Astrocyte of the hippocampus (primary cell): ENCODE measurements around the gene PAQR7.
A peak's percentile ranks its signal among the peaks of the same experiment; 100 is the strongest.

Experiments used
- DNase-seq: peaks from one replicate; pipeline ENCODE4 v3.0.0; 2011; ENCODE audit warnings: low read depth, low spot score

PAQR7 gene

DNA sequence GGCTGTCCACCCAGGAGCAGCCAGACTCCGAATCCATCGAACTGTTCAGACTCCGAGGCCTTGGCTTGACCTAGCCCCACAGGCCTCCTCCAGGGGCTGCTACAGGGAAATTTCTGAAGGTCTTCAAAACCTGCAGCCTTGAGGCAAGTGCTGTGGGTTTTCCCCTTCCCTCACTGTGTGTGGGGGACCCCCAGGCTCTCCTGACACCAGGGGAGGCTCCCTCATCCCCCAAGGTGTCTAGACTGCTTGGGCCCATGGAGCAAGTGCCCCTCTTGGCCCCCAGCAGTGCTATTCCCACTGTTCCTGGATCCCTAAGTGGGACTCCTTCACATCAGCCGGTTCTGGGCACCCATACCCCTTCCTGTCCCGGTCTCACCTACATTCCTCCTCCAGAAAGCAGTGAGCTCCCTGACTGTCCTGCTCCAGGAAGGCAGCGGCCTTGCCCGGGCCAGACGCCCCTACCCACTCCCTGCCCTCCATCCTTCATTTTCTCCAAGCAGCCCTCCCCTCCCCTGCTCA lies 814 bp downstream of the PAQR7 start:
- no peak for DNase-seq

DNA sequence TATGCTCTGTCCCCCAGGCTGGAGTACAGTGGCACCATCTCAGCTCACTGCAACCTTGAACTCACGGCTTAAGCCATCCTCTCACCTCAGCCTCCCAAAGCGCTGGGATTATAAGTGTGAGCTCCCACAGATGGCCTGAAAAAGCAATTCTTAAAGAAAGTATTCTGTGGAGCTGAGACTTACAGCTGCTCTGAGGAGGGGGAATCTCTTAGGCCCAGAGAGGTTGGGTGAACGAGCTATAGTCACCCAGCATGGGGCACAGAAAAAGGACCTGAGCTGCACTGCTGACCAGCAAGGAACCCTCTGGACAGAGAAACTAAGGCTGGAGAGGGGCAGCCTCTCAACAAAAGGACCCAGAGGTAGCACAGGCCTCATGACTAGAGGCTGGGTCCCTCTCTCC lies 1.3 kb downstream of the PAQR7 start:
- no peak for DNase-seq

DNA sequence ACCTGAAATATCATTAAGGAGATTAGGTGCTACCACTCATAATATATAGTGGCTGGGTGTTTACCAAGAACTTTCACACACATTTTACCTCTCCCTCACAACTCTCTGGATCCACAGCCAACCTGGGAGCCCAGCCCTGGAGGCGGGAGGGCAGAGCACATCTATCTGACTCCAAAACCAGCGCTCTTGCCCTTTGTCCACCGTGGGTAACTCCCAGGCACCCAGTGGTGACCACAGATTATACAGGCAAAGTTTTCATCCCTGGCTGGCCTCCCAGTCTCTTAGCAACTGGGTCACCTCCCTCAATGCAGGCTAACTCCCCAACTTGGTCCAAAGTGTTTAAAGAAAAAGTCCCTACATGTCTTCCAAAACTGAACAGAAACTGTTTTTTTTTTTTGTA lies 2.4 kb downstream of the PAQR7 start:
- DNase-seq = peak; percentile 20

DNA sequence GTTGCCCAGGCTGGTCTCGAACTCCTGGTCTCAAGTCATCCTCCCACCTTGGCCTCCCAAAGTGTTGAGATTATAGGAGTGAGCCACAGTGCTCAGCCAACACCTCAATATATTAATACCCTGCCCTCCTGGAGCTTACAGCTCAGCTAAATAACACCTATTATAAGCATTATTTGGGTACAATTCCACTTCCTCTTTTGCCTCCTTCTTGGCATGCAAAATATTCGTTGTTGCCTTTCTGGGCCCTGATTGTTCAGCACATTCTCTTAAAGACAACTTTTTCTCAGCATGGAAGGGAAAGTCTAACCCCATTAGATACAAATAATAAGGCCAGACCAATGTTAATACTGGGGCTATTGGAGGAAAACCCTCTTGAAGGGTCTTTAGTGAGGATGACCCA lies 2.8 kb downstream of the PAQR7 start:
- DNase-seq = no peak

DNA sequence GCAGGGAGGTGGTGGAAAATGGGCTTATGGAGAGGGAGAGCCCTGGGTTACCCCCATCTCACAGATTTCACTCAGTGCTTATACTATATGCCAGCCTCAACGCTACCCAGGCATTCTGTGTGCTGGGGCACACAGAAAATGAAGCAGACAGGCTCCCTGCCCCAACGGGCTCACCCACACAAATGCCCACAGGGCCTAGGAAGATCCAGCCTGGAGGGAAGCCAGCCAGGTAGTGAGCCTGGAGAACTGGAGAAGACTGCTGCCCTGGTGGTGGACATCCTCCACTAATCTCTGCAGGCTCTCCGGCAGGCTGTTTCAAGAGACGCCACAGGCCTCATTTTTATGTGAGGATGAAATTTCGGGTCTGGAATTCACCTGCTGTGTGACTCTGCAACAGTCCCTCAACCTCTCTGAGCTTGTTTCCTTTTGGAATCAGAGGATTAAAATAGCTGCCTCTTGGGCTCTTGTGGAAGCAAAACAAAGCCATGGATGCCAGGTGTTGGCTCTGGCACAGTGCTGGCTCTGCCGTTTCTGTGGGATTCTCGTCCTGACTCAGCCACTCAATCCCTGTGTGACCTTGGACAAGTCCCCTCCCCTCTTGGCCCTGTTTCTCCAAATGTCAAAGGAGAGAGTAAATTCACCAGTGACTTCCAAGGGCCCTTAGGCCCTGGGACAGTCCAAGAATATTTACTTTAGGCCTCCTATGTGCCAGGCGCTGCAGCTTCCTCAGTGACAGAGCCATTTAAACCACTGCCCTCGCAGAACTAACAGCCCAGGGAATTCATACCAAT lies 3.6 kb downstream of the PAQR7 start:
- no peak for DNase-seq

DNA sequence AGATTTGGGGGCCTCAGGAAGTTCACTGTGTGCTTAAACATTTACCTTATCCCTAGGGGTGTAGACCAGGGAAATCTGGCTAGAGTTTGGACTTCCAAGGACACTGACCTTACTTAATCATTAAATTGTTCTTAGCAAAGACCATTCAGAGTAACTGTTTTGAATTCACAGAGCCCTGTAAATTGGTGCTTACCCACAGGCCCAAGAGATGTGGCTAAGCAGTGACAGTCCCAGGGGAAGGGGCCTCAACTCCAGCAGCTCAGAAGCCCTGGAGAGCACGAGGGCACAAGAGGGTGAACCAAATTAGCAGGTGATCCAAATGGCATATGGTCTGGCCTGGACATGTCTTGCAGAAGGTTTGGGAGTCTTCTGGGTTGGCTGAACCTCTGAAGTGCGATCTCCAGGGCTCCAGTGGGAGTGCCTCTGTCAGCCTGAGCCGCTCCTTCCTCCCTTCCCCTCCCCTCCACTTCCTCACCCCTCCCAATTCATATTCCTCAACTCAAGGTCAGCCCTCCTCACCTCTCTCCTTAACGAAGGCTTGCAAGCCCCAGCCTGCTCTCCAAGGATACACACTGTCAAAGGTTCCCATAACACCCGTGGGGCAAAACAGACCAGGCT lies 4.3 kb downstream of the PAQR7 start:
- DNase-seq = no peak

DNA sequence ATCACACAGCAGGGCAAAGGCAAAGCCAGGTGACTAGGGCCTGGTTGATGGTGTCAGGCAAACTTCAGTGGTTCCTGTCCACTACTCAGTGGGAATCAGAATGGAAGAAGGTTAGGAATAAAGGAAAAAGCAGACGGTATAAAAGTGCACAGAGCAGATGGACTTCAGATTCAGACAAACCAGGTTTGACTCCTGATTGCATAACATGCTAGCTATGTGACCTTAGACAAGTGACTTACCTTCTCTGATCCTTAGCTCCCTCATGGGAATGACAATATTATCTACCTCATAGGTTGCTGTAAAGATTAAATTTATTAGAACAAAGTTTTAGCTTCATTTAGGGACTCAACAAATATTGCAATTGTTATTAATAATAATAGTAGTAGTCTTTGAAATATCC lies 4.9 kb downstream of the PAQR7 start:
- DNase-seq = no peak

DNA sequence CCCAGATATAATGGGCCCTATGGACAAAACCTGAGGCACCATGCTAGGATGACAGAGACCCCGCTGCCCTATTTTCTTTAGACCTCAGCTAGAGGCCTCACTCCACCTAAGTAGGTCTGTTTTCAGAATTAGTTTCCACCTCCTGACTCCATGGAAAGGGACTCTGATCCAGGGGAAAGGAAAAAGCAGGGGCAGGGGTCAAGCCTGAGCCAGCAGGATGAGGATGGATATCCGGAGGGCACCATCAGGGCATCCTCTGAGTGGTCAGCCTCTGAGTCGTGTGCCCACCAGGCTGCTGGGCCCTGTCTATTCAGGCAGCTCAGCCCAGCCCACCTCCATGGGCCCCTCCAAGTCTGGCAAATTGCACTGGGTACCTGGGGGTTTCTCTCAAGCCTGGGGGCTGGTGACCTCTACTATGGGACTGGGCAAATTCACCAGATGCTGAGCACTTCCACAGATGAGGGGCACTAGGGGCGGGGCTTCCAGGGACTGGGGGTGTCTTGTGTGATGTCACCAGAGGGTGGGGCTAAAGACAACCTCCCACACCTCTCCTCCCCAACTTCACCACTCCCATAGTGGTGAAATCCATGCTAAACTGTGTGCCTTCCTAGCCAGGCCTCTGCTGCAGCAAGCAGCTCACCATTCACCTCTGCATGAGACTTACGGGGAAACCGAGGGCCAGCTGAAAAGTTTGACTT lies 5.5 kb downstream of the PAQR7 start:
- DNase-seq = no peak

DNA sequence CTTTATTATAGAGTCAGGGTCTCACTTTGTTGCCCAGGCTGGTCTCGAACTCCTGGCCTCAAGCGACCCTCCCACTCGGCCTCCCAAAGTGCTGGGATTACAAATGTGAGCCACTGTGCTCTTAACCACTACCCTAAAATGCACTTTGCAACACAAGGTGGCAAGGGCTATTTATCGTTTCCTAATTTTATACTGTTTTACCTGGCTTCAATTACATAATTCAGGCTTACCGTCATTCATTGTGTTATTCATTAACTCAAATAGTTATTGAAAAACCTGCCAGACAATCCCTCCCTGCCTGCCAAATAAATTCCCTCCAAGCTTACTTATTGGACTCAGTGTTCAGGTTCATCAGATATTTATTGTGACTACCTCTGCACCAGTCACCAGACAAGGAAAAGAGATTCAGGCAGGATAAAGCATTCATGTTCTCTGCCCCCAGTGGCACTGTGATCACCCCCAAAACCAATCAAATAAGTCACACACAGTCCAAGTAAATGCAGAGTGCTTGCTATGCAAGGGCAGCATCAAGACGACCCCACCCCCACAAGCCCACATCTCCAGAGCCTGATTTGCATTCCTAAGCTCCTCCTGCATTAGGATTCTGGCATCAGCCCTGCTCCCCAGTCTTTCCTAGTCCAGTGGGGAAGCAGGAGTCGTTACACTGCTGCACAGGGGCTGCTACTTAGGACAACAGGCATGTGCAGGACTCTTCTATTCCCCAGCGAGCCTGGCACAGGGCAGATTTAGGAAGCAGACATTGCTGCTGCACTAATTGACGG lies 8.1 kb downstream of the PAQR7 start:
- DNase-seq = no peak

DNA sequence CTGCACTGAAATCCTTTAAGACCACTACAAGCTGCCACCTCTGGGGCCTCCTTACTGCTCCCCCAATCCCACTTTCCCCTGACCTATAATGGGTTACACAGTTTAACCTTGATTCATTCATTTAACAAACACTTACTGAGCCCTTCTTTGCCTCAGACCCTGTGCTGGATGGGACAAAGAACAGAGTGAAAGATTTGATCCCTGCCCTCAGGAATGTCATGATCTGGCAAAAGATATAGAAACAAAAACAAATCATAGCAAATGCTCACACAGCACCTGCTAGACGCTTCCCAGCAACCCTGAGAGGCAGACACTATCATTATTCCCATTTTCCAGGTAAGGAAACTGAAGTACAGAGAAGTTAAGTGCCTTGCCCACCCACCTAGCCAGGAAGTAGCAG lies 9.2 kb downstream of the PAQR7 start:
- DNase-seq = no peak

DNA sequence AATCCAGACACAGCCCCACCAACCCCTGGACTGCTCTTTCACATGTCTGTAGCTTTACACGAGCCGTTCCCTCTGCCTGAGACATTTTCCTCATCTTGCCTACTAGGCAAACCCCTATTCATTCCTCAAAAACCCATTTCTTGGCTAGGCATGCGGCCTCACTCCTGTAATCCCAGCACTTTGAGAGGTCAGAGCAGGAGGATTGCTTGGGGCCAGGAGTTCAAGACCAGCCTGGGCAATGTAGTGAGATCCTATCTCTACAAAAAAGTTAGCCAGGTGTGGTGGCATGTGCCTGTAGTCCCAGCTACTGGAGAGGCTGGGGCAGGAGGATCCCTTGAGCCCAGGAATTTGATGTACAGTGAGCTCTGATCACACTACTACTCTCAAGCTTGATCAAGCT lies 11.1 kb downstream of the PAQR7 start:
- DNase-seq = no peak

DNA sequence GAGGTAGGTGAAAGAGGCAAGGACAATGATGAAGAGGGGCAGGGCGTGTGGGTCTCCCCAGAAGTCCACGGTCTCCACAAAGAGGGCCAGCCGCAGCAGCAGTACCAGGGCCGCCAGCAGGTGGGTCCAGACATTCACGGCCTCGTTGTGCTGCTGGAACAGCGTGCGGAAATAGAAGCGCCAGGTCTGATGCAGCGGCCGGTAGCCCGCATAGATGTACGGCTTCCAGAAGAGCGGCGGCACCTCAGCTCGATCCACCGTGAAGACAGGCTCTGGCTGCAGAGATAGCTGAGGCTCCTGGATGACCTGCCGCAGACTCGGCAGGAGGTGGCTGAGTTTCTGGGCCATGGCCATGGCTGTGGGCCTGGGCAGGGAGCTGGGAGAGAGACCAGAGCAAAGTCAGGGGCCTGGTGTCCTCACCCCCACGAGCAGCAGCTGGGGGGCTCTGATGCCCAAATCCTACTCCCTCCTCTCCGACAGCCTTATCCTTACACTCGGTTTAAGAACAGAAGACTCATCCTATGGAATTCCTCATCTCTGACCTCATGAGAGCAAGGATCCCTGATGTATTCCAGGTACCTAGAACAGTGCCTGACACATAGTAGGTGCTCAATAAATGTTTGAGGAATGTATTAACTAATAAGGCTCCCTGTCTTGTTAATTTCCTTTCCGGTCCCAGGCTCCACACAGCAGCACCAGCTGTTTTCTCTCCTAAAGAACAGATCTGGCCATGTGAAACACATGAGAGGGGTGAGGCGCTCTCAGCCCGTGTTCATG lies 11.8 kb downstream of the PAQR7 start:
- DNase-seq = no peak

DNA sequence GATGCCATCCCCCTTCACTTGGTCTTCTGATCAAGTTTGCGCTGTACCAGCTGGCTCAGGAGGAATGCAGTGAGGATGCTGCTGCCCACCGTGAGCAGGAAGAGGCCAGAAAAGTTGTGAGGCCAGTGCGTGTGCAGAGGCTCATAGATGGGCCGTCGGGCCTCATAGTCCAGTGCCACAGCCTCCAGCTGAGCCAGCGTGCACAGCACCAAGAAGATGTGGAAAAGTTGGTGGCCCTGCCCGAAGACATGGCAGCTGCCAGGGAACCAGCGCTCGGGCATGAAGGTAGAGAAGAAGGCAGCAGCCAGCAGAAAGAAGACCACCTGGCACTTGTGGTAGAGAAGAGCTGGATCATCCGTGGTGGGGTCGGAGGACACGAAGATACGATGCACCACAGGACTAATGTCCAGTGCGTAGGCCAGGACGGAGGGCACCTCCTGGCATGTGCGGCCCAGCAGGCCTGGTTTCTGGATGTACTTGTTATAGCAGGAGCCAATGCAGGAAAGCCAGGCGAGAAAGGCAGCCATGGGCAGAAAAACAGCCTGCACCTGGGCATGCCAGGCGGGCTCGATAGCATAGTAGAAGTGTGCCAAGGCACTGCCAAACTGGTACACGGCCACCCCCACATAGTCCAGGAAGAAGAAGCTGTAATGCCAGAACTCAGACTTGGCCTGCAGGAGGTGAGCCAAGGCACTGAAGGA lies 12.6 kb downstream of the PAQR7 start:
- DNase-seq = no peak

DNA sequence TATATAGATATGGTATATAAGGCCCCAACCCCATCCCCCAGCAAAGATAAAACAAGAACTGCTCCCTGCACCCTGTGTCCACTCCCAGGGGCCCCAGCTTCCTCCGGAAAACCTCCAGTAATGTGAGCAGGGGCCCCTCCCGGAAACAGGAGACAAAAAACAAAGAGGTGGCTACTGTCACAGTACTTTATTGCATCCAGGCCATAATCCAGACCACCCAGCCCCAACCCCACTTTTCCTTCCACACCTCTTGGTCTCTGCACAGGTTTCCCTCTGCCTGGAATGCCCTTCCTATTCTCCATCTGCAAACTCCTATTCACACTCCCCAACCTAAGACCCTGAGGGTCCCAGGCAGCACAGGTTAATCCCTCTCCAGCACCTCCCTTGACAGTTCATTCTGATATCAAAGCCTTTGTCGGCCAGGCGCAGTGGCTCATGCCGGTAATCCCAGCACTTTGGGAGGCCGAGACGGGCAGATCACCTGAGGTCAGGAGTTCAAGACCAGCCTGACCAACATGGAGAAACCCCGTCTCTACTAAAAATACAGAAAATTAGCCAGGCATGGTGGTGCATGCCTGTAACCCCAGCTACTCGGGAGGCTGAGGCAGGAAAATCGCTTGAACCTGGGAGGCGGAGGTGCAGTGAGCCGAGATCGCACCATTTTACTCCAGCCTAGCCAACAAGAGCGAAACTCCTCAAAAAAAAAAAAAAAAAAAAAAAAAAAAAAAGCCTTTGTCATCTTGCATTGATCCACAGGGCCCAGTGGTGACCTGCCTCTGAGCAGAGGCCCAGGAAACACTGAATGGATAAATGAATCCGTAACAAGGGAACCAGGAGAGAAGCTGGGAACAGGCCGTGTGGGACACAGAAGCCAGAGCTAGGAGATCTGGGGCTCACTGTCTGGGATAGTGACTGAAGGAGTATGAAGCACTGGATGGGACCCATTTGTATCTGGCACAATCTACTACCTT lies 13.9 kb downstream of the PAQR7 start:
- DNase-seq = no peak

DNA sequence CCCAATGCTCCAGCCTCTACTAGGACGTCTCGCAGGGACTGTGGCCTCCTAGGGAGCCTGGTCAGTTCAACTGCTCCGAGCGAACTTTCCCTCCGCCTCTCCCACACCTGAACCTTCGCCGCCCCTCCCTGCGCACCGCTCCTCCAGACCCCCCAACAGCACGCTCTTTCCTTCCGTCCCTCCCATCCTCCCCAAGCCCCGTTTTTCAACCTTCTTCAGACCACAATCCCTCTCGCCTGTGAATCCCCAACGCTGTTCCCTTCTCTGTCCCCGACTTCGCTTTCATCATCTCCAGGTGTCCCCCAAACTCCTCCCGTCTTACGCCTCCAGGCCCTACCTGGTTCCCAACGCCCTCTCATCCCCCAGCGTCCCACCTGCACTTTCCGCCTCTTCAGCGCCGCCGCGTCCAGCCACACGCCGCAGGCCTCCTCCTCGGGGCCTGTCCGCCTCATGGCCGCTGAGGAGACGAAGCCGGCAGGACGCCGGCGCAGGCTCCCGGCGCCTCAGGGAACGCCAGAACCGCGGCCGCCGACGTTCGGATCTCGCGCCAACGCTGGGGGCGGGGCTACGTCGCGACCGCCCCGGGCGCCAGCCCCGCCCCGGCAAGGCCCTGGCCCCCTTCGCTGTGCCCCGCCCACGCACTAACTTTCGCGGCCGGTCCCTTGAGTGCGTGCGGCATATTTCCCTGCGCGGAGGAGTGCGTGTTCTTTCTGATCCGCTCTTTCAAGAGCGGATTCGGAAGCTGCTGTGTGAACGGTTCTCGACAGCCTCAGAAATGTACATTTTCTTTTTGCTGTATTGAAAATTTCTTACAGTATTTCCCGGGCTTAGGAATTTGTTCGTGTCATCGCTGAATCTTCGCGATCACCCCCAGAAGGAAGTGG lies 16.4 kb downstream of the PAQR7 start, which contains the start of gene AUNIP:
Gene AUNIP, minus strand, starts transcription at position 552 of the 884 bp plus-strand sequence. Its CDS starts 100 bp downstream, at position 452.
- peak; percentile 96 for DNase-seq

DNA sequence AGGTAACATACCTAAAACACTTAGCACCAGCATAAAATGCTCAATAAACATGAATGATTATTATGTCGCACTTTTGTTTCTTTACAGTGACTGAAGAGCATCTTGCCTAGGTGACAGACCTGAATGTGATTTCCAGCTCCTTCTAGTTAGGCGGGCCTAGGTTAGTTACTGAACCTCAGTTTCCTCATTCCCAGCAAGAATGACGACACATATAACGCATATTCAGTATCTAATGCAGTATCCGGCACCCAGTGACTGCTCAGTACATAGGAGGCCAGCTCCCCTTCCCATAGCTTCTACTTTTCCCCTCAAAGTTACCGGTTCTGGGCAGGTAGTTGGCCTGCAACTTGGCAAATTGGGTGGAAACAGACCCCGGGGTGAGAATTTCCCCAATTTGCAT lies 17.0 kb downstream of the PAQR7 start:
- DNase-seq = no peak

DNA sequence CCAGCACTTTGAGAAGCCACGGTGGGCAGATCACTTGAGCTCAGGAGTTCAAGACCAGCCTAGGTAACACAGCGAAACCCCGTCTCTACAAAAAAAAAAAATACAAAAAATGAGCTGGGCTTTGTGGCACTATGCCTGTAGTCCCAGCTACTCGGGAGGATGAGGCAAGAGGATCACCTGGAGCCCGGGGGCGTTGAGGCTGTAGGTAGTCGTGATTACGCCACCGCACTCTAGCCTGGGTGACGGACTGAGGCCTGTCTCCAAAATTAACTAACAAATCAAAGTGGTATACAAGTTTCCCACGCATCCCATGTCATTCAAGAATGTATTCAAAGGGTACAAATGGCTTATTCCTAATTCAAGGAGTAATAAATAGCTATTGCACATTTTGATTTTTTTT lies 18.7 kb downstream of the PAQR7 start:
- DNase-seq = no peak

DNA sequence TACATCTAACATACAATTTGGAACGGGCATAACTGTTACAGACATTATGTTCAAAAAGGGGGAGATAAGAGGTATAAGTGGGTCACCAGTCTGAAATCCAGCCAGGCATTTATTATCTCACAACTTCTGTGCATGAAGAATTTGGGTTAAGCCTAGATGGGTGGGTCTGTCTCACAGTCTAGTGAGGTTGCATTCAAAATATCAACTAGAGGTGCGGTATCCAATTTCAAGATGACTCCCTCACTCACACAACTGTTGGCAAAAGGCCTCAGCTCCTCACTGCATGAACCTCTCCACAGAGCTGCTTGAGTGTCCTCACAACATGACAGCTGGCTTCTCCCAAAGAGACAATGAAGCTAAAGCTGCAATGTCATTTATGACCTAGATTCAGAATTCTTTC lies 21.0 kb downstream of the PAQR7 start:
- DNase-seq = no peak
